HG03175 (cell line): ENCODE data around the gene CDKN1A.

Source experiments
- ATAC-seq: cut with Tn5 transposase; IDR thresholded peaks from one replicate; pipeline ENCODE4 v1.9.1; 2021; ENCODE audit warnings: mild to moderate bottlenecking, moderate library complexity; ENCODE audit not compliant: unreplicated experiment

The CDKN1A gene

GRCh38 chr6:36677059-36677749, 1.3 kb upstream of the CDKN1A start:
- no peak for ATAC-seq

- ATAC-seq, result no peak
Measured at GRCh38 chr6:36677753-36678487, 594 bp upstream of the CDKN1A start.

- ATAC-seq, result no peak
Measured at GRCh38 chr6:36679043-36679833, 724 bp downstream of the CDKN1A start.

- peak; percentile 30 for ATAC-seq
Measured at GRCh38 chr6:36682328-36683144, 4.0 kb downstream of the CDKN1A start.

- no peak for ATAC-seq
Measured at GRCh38 chr6:36683145-36683655, 4.7 kb downstream of the CDKN1A start.

GRCh38 chr6:36683656-36684446, 5.3 kb downstream of the CDKN1A start:
- no peak for ATAC-seq

- no peak for ATAC-seq
Measured at GRCh38 chr6:36684447-36684812, 5.9 kb downstream of the CDKN1A start.

- ATAC-seq, result no peak
Measured at GRCh38 chr6:36685166-36685924, 6.8 kb downstream of the CDKN1A start.

- no peak for ATAC-seq
Measured at GRCh38 chr6:36685926-36686667, 7.6 kb downstream of the CDKN1A start.

GRCh38 chr6:36686668-36687513, 8.4 kb downstream of the CDKN1A start:
- ATAC-seq, result no peak

- ATAC-seq, result no peak
Measured at GRCh38 chr6:36688063-36688738, 9.7 kb downstream of the CDKN1A start.

GRCh38 chr6:36688739-36689075, 10.2 kb downstream of the CDKN1A start:
- ATAC-seq, result no peak

GRCh38 chr6:36691011-36691410, 12.5 kb downstream of the CDKN1A start:
- ATAC-seq, result no peak

GRCh38 chr6:36691612-36692011, 13.1 kb downstream of the CDKN1A start:
- ATAC-seq, result no peak

- ATAC-seq, result peak; percentile 75
Measured at GRCh38 chr6:36692220-36692619, 13.7 kb downstream of the CDKN1A start.

- ATAC-seq, result no peak
Measured at GRCh38 chr6:36692861-36693702, 14.6 kb downstream of the CDKN1A start.
